ENCODE results near the gene PPM1F.

DNA sequence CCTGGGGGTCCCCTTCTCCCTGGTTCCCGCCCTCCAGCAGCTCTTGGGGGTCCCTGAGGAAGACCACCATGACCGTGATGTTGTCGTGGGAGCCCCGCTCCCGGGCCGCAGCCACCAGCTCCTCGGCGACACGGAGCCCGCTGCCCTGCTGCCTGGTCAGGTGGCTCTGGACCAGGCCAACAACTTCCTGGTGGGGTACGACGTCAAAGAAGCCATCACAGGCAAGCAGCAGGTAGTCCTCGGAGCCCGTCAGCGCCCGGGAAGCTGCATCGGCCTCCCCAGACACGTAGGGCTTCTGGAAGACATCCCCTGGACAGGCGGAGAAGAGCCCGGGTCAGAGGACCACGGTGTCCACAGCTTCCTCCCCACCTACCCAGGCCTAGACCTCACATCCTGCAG lies 29.5 kb downstream of the PPM1F start:
- no peak for TF ChIP-seq CTCF (conservative IDR thresholded peaks at IDR 0.05 in 1 of 2, IDR thresholded peaks at IDR 0.05 in 1 of 2; ENCODE audit: low read depth in 1 of 2, low read length in 2 of 2)
- no peak for TF ChIP-seq EZH2 (IDR thresholded peaks at IDR 0.05; ENCODE audit: low read length, missing control alignments)
